HTR-8/SVneo (cell line): ENCODE data around the gene CETP.
"Not testable (repeated sequence)": the region's sequence is repeated elsewhere in the genome, so short reads cannot be mapped to it uniquely, and the experiment has no call there.

Experiments
- DNase-seq: peaks from one replicate; pipeline ENCODE4 v3.0.0; 2011; ENCODE audit warnings: low spot score, mixed read lengths; ENCODE audit not compliant: insufficient read length
- FAIRE-seq: peaks from 2 replicates; lab custom pipeline; 2011; peaks lifted over from hg19 to GRCh38; lab: Jason Lieb, UNC

The CETP gene

DNA sequence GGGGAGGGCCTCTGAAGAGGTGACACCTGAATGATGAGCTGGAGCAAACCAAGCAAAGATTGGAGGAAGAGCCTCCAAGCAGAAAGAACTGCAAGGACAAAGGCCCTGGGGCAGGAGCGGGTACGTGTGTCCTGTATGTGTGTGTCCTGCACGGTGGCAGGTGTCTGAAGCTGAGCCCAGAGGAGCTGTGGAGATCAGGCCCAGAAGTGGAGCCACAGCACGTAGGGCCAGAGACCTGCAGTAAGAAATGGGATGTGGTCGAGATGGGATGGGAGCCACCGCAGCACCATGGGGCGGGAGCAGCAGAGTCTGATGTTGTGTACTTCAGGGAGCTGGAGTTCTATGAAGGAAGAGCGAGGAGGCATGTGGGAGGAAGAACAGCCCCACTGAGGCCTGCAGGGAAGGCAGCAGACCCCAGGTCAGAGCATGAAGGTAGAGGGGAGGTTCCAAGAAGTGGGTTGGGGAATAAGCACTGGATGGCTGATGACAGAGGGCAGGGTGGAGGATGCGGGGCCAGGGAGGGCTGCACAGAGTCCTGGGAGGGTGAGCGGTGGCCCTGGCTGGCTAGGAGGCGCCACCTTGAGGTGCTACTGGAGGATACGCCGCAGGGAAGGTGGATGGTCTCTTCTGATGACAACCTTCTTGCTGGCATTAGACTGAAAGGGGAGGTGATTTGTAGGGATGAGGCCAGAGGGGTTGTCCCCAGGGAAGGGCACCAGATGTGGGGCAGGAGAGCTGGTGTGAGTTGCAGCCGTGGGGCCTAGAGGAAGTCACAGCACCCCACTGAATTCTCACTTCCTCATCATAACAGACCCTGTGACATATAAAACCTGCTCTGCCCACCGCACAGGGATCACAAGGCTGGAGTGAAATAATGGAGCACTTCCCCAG lies 10.6 kb upstream of the CETP start:
- DNase-seq (peak; percentile 65), FAIRE-seq (peak; percentile 84)

DNA sequence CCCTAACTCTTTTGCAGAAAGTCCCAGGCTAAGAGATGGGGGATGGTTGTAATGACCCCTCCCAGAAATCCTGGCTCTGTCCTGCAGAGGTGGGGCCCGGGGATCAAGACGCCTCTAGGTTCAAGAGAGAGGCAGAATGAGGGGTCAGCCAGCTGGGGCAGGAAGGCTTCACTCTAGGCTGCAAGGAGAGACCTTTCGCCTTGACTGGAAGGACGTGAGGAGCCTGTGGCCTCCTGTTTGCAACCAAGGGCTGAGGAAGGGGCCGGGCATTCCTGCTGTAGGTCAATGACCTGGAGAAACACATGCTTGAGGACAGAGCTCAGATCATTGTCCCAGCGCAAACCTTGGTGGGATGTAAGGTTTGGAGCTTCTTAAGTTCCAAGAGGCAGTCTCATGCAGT lies 8.7 kb upstream of the CETP start:
- no peak for FAIRE-seq

DNA sequence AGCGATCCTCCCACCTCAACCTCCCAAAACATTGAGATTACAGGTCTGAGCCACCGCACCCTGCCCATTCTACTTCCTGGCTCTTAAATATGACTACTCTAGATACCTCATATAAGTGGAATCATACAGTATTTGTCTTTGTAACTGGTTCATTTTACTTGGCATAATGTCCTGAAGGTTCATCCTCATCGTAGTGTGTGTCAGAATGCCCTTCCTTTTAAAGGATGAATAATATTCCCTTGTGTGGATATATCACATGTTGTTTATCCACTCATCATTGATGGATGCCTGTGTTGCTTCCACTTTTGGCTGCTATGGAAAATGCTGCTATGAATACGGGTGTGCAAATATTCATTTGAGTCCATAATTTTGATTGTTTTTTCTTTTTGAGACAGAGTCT lies 5.7 kb upstream of the CETP start:
- no peak for DNase-seq
- FAIRE-seq: no peak

More for the DNA sequence above, 8.7 kb upstream of the CETP start:
- no peak for DNase-seq

DNA sequence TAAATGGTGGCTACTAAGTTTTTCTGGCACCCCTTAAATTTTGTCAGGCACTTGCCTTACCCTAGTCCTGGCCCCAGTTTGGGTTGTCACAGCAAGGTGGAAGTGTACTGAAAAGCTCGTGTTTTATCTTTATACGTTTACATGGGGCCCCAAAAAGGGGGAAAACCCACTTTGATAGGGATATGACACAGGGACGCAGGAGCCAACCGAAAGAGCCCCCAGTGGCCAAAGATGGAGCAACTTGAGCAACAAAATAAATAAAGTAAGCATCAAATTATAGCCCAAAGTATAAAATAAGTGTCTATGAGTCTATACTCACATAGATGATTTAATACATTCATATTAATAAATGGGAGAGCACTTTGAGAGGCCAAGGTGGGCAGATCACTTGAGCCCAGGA lies 5.0 kb upstream of the CETP start:
- FAIRE-seq: no peak

DNA sequence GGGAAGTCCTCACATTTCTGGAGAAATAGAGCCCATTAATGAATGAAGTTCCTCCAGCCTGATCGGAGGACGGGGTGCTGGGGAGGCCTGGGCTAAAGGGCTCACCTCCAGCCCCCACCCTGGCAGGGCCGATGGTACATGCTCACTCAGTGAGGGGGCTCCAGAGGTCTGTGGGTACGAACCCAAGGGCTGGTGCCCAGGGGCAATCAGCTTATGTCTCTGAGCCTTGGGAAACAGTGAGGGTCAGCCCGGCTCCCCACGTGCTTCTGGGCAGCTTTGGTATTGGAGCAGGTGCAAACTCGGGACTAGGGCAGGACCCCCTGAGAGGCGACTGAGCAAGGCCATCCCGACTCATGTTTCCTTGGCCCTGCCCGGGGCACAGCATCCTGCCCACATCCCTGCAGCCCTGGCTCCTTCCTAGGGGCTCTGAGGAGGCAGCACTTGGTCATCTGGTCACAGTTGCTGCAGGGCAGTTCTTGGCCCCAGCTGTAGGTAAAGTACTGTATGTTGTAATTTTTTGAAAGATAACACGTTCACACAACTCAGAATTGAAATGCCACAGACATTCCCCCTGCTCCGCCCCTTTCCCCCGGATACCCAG lies 969 bp upstream of the CETP start:
- FAIRE-seq: no peak
- no peak for DNase-seq

More for the DNA sequence above, 5.0 kb upstream of the CETP start:
- no peak for DNase-seq

DNA sequence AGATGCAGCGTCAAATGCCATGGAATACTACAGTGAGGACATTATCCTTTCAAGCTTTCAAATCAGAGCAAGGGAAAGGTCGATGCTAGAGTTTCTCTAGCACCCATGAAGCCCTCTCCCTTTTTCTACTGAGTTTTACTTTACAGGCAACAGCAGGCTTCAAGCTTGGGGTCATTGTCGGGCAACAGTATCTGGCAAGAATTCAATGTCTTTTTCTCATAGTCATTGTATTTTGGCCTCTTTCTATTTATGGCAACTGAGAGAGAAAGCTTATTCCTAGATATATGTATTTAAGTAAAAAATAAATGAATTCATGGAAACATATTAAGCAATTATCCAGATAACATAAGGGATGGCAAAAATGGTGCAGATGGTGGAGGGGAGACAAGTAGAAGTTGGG lies 364 bp upstream of the CETP start:
- no peak for DNase-seq

DNA sequence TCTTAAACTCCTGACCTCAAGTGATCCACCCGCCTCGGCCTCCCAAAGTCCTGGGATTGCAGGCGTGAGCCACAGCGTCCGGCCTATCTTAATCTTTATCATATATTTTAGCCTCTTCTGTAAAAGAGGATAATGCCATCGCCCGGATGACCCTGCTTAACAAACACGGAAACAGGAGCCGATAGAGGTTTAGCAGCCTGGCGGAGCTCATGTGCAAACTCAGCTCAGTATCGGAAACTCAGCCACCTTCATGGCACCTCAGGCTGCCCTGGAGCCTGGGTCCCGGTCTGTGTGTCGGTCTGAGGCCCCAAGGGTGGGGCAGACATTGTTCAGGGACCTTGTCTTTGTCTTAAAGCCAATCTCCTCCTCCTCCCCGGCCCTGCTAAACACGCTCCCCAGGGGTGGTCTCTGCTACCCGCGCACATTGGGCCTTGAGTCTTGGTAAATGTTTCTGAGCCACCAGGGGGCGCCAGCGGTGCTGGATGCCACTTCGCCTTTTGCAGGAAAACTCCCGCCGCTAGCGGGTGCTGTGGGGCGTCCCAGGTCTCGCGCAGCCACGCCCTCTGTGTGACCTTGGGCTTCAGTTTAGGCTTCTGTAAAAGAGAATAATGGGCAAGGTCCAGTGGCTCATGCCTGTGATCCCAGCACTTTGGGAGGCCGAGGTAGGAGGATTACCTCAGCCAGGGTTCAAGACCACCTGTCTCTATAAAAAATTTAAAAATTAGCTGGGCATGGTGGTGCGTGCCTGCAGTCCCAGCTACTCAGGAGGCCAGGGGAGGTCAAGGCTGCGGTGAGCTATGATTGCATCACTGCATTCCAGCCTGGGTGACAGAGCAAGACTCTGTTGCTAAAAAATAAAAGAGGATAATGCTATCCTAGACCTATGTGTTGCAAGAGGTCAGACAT lies 2.7 kb downstream of the CETP start:
- peak; percentile 78 for FAIRE-seq
- DNase-seq: peak; percentile 75

More for the DNA sequence above, 364 bp upstream of the CETP start:
- FAIRE-seq: no peak

DNA sequence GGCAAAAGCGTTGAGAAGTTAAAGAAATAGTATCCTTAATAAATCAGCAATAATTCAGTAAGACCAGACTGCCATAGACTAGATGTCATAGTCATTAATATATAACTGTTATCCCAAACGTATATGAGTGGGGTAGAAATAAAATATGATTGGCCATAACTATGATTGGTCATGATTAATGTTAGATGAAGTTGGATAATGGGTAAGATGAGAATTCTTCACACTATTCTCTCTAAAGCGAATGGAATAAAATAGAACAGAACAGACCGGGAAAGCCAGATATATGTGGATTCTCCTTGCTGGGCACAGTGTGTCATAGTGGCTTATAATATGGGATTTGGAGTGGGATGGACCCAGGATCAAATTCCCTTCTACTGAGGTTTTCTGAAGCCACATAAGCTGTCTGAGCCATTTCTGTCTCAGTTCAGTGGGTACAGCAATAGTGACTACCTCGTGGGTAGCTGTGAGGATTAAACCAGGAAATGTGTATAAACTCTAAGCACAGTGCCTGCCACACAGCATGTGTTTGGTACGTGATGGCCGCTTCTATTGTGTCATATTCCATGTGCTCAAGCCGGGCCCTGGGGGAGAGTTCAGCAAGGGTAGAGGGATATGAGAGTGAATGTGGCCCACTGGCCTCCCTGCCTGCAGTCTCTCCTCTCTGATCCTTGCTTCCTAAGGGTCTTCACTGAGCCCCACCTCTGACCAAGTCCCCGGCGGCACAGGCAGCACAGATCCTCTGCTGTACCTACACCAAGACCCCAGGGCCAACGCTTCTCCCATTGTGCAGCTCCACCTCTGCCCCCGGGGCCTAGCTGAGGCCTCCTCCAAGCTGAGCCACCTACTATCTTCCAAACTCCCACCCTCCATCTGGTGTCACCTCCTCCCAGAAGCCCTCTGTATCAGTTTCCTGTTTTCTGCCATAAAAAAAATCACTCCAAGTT lies 3.7 kb downstream of the CETP start:
- DNase-seq: no peak
- FAIRE-seq: no peak

DNA sequence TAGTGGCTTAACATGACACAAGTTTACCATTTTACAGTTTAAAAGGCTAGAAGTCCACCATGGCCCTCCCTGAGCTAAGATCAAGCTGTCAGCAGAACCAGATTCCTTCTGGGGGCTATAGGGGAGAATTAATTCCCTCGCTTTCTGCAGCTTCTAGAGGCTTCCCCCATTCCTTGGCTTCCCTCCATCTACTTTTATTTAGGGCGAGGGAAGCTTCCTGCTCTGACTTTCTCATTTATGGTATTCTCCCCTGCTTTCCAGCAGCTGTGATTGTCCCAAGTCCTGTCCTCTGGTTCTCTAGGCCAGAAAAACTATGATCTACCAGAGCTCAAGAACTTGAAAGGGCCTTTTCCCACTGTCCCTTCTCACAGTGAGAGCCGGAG lies 4.3 kb downstream of the CETP start:
- FAIRE-seq: peak; percentile 33
- no peak for DNase-seq

DNA sequence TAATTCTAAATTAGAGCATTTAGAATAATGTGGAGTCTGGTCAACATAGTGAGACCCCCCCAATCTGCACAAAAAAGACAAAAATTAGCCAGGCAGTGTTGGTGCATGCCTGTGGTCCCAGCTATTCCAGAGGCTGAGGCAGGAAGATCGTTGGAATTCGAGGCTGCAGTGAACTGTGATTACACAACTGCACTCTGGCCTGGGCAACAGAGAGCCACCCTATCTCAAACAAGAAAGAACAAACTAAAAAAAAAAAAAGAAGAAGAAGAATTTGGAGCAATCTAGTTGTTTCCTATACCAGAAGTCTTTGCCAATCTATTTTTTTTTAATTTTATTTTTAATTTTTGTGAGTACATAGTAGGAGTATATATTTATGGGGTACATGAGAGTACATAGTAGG lies 6.0 kb downstream of the CETP start:
- FAIRE-seq: no peak
- DNase-seq: no peak

DNA sequence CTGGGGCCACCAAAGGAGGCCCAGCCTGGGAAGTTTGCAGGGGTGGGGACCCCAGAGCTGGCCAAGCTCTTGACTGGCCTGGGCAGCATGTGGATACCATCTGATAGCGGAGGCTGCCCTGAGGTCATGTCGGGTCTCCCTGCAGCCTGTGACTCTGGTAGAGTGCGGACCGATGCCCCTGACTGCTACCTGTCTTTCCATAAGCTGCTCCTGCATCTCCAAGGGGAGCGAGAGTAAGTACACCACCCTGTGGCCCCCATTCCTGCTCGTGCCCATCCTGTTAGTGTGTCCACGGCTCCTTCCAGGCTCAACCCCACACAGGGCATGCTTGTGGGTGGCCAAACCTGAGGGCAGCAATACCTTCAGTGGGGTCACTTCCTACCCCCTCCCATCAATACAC lies 8.0 kb downstream of the CETP start:
- no peak for FAIRE-seq
- DNase-seq: no peak

DNA sequence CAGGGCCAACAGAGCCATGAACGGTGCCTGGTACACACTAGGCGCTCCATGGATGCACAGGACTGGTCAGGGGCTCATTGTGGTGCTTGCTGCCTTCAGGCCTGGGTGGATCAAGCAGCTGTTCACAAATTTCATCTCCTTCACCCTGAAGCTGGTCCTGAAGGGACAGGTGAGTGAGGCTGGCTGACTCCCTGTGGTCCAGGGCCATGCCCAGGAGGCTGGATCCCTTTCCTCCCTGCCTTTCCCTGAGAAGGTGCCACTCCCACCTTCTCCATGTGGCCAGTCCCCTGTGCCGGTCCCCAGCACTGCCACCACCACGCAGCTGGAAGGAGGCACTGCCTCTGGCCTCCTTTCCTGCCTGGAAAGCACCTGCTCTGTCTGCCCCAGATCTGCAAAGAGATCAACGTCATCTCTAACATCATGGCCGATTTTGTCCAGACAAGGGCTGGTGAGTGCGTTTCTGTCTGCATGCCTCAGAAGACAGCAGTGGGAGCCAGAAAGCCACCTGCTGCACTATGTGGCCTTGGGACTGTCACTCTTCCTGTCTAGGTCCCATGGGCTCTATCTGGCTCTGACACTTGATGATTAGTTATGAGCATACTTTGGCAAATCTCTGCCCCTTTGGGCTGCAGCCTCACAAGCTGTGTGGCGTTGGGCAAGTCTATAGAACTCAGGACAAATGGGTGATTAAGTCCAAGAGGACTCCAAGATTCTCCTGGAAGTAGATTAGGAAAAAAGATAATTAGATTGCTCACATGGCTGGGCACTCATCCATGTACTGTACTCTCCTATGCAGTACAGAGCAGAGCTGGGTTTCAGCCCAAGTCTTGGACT lies 9.4 kb downstream of the CETP start:
- peak; percentile 23 for FAIRE-seq
- no peak for DNase-seq

DNA sequence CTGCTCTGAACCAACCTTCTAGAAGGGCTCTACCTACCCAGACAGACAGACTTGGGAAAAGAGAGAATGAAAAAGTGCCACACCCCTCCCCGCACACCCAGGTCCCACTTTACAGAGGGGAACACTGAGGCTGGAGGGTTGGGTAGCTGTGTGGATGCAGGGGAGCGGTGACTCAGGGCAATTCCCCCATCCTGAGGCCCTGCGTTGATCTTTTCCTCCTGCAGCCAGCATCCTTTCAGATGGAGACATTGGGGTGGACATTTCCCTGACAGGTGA lies 10.0 kb downstream of the CETP start:
- DNase-seq (no peak), FAIRE-seq (no peak)

DNA sequence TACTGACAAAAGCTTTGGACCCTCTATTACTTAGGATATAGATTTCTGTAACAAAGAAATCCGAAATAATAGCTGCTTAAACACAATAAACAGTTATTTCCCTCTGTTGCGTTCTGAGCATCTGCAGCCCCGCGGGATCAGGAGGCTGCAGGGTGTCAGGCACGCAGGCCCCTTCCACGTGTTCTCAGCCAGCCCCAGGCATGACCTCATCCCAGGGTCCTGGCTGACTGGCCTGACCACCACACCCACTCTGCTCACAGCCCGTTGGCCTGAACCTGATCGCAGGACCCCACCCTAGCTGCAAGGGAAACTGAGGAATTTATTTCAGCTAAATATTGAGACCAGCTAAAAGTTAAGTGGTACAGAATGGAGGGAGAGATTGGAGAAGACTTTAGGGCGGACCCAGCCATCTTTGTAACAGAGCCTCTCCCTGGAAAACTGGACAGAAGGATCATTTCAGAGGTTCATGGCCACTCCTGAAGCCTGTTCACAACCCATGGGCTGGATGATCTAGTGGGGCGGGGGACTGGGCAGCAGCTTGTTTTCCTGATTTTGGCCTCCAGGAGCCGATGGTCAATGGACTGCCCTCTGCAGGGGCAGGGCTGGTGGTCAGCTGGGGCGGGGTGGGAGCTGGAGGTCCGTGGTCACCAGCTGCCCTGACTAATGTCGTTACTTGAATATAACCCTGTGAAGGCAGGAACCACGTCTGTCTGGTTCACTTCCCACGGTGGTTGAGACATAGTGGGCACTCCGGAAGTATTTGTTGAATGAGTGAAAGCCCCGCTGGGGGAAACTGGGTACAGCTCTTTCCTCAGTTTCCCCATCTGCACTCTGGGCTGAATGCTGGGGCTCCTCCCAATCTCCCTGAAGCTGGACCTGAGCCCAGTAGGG lies 10.9 kb downstream of the CETP start:
- no peak for DNase-seq
- no peak for FAIRE-seq

DNA sequence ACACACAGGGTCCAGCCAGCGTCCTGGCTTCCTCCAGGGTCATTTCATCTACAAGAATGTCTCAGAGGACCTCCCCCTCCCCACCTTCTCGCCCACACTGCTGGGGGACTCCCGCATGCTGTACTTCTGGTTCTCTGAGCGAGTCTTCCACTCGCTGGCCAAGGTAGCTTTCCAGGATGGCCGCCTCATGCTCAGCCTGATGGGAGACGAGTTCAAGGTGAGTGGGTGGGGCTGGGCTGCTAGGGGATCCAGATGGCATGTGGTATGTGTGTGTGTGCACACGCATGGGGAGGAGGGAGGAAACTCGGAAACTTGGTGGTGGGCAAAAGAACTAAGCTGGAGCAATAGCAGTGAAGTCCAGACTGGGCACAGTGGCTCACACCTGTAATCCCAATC lies 11.5 kb downstream of the CETP start:
- FAIRE-seq (no peak), DNase-seq (no peak)

DNA sequence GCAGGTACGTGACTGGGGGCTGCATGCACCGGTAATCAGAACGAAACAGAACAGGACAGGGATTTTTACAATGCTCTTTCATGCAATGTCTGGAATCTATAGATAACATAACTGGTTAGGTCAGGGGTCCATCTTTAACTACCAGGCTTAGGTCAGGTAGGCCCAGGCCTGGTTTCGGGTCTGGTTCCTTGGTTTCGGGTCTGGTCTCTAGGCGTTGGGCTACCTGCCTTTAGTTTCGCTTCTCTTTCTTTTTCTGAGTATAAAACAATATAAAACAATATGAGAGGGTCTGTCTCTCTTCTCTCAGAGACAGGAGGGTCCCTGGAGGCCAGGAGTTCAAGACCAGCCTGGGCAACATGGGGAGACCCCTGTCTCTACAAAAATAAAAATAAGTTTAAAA lies 12.1 kb downstream of the CETP start:
- FAIRE-seq, DNase-seq: not testable (repeated sequence)

DNA sequence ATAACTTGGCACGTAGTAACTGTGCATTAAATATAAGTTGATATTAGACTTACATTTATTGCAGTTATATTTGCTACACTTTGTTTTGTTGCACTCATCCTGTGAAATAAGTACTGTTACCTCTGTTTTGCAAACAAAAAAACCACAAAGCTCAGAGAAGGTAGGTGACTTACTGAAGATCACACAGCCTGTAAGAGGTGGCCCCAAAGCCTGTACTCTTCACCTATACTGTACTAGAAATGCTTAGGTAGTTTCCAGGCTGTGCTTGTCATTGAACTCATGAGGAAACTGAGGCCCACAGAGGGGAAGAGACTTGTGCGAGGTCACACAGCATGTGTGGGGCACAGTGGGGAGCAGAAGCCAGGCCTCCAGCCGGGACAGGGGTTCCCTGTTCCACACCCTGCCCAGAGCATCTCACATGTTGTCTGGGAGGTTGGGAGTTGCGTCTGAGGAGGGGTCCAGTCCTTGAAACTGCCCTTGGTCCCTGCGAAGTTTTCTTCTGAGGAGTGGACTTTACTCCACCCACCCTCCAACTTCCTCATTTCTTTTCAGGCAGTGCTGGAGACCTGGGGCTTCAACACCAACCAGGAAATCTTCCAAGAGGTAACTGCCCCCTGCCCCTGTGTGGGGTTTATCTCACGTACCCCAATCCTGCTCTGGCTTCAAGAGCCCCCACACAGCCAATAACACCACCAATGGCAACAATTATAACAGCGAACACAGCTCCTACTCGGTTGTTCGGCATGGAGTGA lies 13.0 kb downstream of the CETP start:
- DNase-seq (no peak), FAIRE-seq (no peak)
